ENCODE results near the gene ZNF747. TPM values are rescaled to one million over a fixed set of nuclear protein-coding genes. Genes with fewer than 3 reads are reported as not detected.

Gene ZNF747
- total and polyA plus RNA-seq, 2 donors (not counting 3 experiments of a cell fraction or from before 2014, with no cell fraction given), result 6.4 to 7.2 TPM

DNA sequence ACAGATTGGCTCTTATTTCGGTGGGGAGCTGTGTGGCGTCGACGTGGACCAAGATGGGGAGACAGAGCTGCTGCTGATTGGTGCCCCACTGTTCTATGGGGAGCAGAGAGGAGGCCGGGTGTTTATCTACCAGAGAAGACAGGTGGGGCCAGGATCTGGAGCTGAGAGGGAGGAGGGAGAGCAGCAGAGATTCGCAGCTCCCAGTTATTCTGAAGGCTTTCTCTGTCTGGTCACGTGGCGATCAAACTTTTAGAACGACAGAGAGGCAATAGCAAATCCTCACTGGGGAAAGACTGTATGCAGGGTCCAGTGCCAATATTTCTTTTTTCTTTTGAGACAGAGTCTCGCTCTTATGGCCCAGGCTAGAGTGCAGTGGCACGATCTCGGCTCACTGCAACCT, 39.9 kb downstream of the ZNF747 start:
- H4K20me1 ChIP-seq (replicated peaks; ENCODE audit: control insufficient read depth, extremely low read depth, insufficient read depth, low read length), result no peaks in the 10 kb centered on the region
- H3K4me3 ChIP-seq (replicated peaks in 1 of 3; ENCODE audit: insufficient read depth in 1 of 3, low read depth in 1 of 3, low read length in 3 of 3), result no peak overlapping the region
- H3K36me3 ChIP-seq (ENCODE audit: control insufficient read depth in 2 of 2, extremely low read depth in 1 of 2, insufficient read depth in 2 of 2, low read length in 2 of 2), result no peaks in the 10 kb centered on the region
- no peak overlapping the region for H3K9ac ChIP-seq (replicated peaks; ENCODE audit: extremely low read depth, insufficient read depth, low read length)
- peaks cover 9% of the 10 kb centered on the region for H3K4me1 ChIP-seq (ENCODE audit: control insufficient read depth, extremely low read depth, insufficient read depth, low read length)
- no peaks in the 10 kb centered on the region for H3K79me2 ChIP-seq (ENCODE audit: control insufficient read depth, insufficient read depth, low read length)
- H3K9me1 ChIP-seq (replicated peaks; ENCODE audit: control insufficient read depth, extremely low read depth, insufficient read depth, low read length), result no peaks in the 10 kb centered on the region
- CTCF ChIA-PET, result interaction anchor here (1.8 kb wide), 1 partner anchor 45 kb away, joined by 5 read pairs; no protein-coding TSS in a partner anchor
- H2AFZ ChIP-seq (ENCODE audit: low read depth, low read length), result no peak overlapping the region
- no peak overlapping the region for H3K4me2 ChIP-seq (ENCODE audit: insufficient read depth, low read length)
- H3K27me3 ChIP-seq (ENCODE audit: control insufficient read depth in 2 of 2, insufficient read depth in 2 of 2, low read length in 2 of 2), result no peaks in the 10 kb centered on the region
- no peaks in the 10 kb centered on the region for H3K9me3 ChIP-seq (replicated peaks; ENCODE audit: control insufficient read depth, insufficient read depth, low read length)
- DNase-seq (ENCODE audit: low read depth, low spot score) (no peak), FAIRE-seq (no peak)
- no TSS peak for BruUV-seq (replicated peaks)
- TF ChIP-seq MAX (IDR thresholded peaks at IDR 0.05; ENCODE audit: insufficient read depth, insufficient read length) (no peak), FOS (IDR thresholded peaks at IDR 0.05; ENCODE audit: borderline replicate concordance, insufficient read depth, low read length) (no peak), POLR2AphosphoS5 (IDR thresholded peaks at IDR 0.05; ENCODE audit: insufficient read depth, low read depth, low read length) (no peak), JUN (IDR thresholded peaks at IDR 0.05; ENCODE audit: borderline replicate concordance, insufficient read depth, insufficient read length, low read depth) (no peak), MYC (IDR thresholded peaks at IDR 0.05; ENCODE audit: low read depth, low read length) (no peak), POLR2A (IDR thresholded peaks at IDR 0.05; ENCODE audit: low read depth, low read length) (no peak), CTCF (IDR thresholded peaks at IDR 0.05; ENCODE audit: extremely low read depth in 1 of 2, insufficient read depth in 1 of 2, low read depth in 1 of 2, low read length in 2 of 2) (no peak), EZH2 (IDR thresholded peaks at IDR 0.05; ENCODE audit: borderline replicate concordance, low read depth, low read length, severe bottlenecking) (no peak), GATA2 (IDR thresholded peaks at IDR 0.05; ENCODE audit: insufficient read depth, insufficient read length, low read depth, low read length) (no peak)
- dilution Hi-C loops (cut with MboI; ENCODE audit: extremely low pct_ligation_motif_present, low sequenced_read_pairs) (no loop called here), intact Hi-C loops (cut with micrococcal nuclease) (loop anchor here (5.0 kb wide), 1 partner anchor 47 kb away; the partner anchor contains the start of gene SEPHS2)
- H3K27ac ChIP-seq (ENCODE audit: insufficient read depth, low read depth, low read length), result no peak overlapping the region
- POLR2A ChIA-PET, result no interaction called here
